Fibroblast of skin of scalp (primary cell): ENCODE measurements around the gene ELOVL3.

Experiments
- DNase-seq: peaks from one replicate; pipeline ENCODE4 v3.0.0-alpha.2; 2013

Gene ELOVL3

DNA sequence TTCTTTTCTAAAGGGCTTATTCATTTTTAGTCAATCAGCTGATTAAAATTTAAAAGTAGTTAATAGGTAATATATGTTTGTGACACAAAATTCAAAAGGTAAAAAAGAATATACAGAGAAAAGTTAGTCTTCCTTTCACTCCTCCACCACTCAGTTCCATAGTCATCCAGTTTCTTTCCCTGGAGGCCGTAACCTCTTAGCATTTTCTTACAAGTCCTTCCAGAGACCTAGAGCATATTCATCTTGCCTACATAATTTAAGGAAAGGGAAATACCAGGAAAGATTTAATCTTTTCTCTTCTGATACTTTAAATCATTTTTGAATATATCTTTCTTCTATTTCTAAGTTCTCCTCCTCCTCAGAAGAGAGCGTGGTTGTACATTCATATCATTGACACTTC is 29.3 kb downstream of the ELOVL3 start:
- no peak for DNase-seq

DNA sequence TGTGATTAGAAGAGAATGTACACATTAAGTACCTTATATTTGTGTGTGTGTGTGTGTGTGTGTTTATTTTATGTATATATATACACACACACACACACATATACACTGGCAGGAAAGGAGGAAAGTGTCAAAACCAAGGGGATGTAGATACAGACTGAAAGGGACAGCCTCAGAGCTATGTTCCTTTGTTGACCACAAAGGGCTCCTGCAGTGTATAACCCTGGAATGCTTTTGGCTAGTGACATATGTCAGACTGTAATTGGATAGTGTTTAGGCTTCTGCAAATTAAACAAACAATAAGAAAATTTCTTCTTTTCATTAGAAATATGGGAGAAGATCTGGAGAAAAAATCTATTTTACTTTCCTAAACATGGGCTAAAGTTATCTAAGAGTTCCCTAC is 35.1 kb downstream of the ELOVL3 start:
- no peak for DNase-seq

DNA sequence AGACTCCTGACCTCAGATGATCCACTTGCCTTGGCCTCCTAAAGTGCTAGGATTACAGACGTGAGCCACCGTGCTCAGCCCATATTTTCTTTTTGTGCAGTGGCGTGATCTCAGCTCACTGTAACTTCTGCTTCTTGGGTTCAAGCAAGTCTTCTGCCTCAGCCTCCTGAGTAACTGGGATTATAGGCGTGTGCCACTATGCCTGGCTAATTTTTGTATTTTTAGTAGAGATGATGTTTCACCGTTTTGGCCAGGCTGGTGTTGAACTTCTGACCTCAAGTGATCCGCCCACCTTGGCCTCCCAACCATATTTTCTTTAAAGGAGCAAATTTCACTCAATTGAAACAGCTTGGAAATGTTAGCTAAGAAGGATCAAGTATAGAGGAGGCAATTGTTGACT is 35.7 kb downstream of the ELOVL3 start:
- no peak for DNase-seq

DNA sequence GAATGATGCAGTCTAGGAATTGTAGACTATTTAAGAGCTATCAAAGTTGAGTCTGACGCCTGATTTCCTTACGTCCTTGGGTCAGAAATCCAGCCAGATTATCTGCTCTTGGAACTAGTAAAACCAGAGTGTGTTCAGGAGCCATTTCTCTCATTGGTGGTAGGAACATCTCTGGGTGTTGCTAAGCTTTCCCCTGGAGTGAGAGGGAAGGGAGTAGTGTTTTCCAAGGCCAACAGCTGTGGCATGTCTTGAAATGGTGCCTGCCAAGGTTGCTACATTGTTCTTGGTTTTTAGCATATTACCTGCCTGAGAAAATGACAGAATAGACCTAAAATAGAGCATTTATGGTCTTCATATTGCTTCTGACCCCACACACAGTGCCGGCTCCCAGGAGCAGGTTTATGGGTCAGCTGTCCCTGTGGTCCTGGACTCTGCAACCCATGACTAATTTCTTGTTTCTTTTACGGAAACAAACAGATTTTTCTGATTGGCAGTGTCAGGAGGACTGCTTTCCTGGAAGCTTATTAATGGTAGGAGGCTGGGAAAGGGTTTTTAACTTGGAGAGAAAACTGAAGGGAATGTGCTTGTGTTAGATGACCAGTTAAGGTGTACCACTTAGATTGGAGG is 36.8 kb downstream of the ELOVL3 start:
- DNase-seq = no peak

DNA sequence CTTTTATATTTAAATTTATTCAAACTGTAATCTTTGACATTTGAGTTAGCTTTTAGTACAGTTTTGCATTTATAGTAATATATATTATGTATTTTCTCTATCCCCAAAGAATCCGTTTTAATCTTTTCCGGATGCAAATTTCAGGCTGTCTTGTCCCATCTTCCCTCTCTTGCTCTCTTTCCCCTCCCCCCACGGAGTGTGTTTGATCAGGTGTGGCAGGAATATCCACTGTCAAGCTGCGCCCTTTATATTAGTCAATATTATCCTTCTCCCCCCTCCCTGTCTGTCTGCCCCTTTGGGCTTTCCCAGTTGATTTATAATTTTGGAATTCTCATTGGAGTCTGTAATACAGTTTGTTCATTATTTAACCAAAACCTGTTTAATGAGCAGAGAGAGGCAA is 38.3 kb downstream of the ELOVL3 start:
- no peak for DNase-seq

DNA sequence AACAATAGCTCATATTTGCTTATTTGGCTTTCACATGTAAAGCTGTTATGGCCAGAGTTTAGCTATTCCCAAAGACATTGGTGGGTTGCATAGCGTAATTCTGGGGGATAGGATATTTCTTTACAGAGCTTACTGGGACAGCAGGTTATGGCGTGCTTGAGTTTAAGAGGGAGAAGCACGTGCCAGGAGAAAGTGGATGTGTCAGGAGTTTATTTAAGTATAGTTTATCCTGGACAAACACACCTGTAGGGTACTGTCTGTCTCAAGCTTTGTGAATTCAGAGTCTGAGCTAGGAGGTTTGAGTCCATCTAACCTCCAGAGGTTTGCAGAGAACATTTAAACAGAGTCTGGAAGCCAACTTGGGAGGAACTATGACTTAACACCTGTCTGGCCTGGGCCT is 40.6 kb downstream of the ELOVL3 start:
- no peak for DNase-seq

DNA sequence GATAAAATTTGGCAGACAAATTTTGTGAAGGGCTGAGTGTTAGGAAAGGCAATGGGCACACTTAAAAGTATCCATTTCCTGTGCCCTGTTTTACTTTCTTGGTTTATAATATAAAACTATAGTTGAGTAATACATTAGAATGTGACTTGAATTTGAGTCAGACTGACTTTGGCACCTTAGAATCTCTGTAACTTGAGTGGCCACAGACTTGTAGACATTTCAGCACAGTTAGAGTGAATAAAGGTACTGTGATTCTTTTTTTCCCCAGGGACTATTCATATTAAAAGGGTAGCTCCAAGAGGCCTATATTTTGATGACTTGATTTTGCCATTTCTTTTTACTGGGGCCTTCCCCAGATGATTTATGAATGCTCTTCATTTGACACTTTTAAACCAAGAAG is 41.6 kb downstream of the ELOVL3 start:
- DNase-seq = peak; percentile 47

DNA sequence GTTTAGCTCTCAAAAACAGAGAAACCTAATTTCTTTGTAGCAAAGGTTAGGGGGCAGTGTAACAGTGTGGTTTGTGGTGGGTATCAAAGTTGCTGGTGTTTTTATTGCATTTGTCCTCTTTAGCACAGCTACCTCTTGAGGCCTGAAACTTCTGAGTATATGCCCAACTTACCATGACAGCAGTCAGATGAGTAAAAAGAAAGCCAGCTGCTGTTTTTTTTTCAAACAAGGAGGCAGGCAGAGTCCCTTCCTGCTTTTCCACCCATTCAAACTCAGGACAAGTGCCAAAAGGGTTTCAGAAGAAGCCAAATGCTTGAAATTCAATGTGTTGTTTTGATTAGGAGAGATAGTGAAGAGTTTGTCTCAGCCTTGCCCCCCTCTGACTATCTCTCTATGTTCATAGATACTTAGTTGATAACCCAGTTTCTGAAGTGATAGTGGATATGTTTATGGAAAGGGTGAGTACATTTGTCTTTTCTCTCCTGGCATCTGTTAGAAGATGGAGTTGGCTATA is 42.3 kb downstream of the ELOVL3 start:
- peak; percentile 59 for DNase-seq

DNA sequence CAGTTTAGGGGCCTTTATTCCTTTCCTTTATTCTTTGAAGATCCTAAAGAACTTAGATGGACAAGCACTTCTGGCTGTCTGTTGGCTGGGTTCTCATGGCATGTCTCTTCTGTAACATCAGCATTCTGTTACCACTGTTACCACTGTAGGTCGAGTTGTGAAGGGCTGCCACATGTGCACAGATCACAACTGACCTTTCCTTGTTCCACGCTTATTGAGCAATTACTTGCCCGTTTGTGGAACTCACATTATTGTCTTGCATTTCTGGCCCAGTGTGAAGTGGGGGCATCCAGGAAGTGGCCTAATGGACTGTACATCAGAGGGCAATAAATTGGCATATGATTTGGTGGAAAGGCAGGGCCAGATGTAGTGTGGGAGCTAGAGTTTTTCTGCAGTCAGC is 42.9 kb downstream of the ELOVL3 start:
- DNase-seq = no peak

DNA sequence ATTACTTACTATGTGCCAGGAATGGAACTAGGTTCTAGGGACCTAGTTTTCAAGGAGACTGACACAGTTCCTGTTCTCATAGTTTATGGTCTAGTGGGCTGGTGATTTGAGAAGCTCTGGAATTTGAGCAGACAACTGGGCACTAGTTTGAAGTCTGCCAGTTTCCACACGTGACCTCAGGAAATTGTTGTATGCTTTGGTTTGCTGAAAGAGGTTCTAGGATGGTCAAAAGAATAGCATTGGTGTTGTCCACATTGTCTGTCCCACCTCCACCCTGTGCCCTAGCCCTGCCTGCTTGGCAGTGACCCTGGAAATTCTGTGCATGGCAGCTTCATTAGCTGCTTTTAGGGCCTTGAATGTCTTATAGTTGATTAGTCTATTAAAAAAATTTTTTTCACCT is 48.0 kb downstream of the ELOVL3 start:
- no peak for DNase-seq

DNA sequence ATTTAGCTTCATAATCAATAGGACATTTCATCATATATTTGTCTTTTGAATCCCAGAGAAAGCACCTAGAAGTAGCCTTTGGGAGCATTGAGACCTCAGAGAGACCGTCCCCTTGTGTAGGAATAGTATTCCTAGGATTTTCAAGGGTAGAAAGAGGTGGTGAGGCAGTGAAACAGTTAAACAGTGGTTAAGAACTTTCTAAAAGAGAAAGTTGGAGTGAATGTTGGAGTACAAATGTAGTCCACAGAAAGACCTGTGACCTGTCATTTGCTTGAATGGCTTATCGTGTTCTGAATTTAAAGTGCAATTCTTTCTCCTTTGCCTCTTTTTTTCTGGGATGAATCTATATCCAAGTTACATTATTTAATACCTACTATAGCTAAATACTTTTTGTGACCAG is 49.2 kb downstream of the ELOVL3 start:
- no peak for DNase-seq

DNA sequence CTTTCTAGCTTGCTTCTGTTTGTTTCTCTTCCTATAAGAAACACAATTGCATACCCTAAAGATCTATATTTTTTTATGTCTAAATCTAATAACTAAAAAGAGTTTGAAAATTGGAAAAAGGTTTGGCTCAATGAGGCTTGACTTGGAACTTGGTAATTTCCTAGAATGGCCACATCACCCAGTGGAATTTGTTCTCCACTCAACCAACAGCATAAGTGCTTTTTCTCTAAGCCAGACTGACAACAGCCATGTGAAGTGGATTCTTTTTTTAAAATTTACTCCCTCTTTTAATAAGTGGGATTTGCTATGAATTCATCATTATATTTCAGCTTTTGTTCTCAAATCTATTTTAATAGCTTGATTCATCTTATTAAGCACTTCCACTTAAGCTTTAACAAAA is 53.0 kb downstream of the ELOVL3 start:
- DNase-seq = no peak
